HEK293T (cell line): ENCODE data around the gene TJAP1.

Experiments used
- CTCF ChIA-PET: fragments of 350-600 bp; formaldehyde crosslinking; extraction: SDS; loops from one replicate; lab custom pipeline; 2021; ENCODE audit warnings: antibody characterized with exemption, inconsistent platforms; lab: Yijun Ruan, JAX
- POLR2A ChIA-PET: fragments of 350-600 bp; formaldehyde crosslinking; extraction: SDS; loops from one replicate; lab custom pipeline; 2020; ENCODE audit warnings: antibody characterized with exemption, inconsistent platforms; lab: Yijun Ruan, JAX
- DNase-seq: peaks from one replicate; pipeline ENCODE4 v3.0.0; 2012; ENCODE audit warnings: mixed read lengths; ENCODE audit errors: extremely low spot score
- ARNT ChIP-seq: fragments of 450-650 bp; IDR thresholded peaks from 2 replicates; pipeline ENCODE4 v1.6.1; 2017; ENCODE audit warnings: mild to moderate bottlenecking
- BHLHE40 ChIP-seq: fragments of 450-650 bp; IDR thresholded peaks from 2 replicates; pipeline ENCODE4 v1.6.1; 2016; ENCODE audit warnings: mild to moderate bottlenecking, moderate library complexity, borderline replicate concordance
- CTBP1 ChIP-seq: fragments of 450-650 bp; IDR thresholded peaks from 2 replicates; pipeline ENCODE4 v1.6.1; 2016; ENCODE audit warnings: borderline replicate concordance
- ELF4 ChIP-seq: fragments of 450-650 bp; IDR thresholded peaks from 2 replicates; pipeline ENCODE4 v1.6.1; 2017; ENCODE audit warnings: antibody characterized with exemption
- FOXA1 ChIP-seq: fragments of 450-650 bp; IDR thresholded peaks from 2 replicates; pipeline ENCODE4 v1.6.1; 2016; ENCODE audit warnings: mild to moderate bottlenecking
- FOXK2 ChIP-seq: fragments of 450-650 bp; IDR thresholded peaks from 2 replicates; pipeline ENCODE4 v1.6.1; 2016; ENCODE audit warnings: mild to moderate bottlenecking
- FOXM1 ChIP-seq: fragments of 450-650 bp; IDR thresholded peaks from 2 replicates; pipeline ENCODE4 v1.6.1; 2017; ENCODE audit warnings: mild to moderate bottlenecking, borderline replicate concordance
- HDGF ChIP-seq: fragments of 450-650 bp; IDR thresholded peaks from 2 replicates; pipeline ENCODE4 v1.6.1; 2017; ENCODE audit warnings: antibody characterized with exemption, borderline replicate concordance
- L3MBTL2 ChIP-seq: fragments of 450-650 bp; conservative IDR thresholded peaks from 2 replicates; pipeline ENCODE4 v1.6.1; 2016; ENCODE audit warnings: mild to moderate bottlenecking
- LEF1 ChIP-seq: fragments of 450-650 bp; IDR thresholded peaks from 2 replicates; pipeline ENCODE4 v1.6.1; 2017; ENCODE audit warnings: mild to moderate bottlenecking, borderline replicate concordance
- NFRKB ChIP-seq: fragments of 450-650 bp; IDR thresholded peaks from 2 replicates; pipeline ENCODE4 v1.6.1; 2016; ENCODE audit warnings: mild to moderate bottlenecking, moderate library complexity
- SP1 ChIP-seq: fragments of 450-650 bp; IDR thresholded peaks from 2 replicates; pipeline ENCODE4 v1.6.1; 2017
- SUZ12 ChIP-seq: fragments of 450-650 bp; IDR thresholded peaks from 2 replicates; pipeline ENCODE4 v1.6.1; 2016; ENCODE audit warnings: mild to moderate bottlenecking
- TARDBP ChIP-seq: fragments of 450-650 bp; IDR thresholded peaks from 2 replicates; pipeline ENCODE4 v1.6.1; 2016
- ZNF384 ChIP-seq: fragments of 450-650 bp; IDR thresholded peaks from 2 replicates; pipeline ENCODE4 v1.6.1; 2016
- TF ChIP-seq, protein P1 (sequence below): fragments of 450-650 bp; IDR thresholded peaks from 2 replicates; pipeline ENCODE4 v1.6.1; 2016

TJAP1 gene

DNA sequence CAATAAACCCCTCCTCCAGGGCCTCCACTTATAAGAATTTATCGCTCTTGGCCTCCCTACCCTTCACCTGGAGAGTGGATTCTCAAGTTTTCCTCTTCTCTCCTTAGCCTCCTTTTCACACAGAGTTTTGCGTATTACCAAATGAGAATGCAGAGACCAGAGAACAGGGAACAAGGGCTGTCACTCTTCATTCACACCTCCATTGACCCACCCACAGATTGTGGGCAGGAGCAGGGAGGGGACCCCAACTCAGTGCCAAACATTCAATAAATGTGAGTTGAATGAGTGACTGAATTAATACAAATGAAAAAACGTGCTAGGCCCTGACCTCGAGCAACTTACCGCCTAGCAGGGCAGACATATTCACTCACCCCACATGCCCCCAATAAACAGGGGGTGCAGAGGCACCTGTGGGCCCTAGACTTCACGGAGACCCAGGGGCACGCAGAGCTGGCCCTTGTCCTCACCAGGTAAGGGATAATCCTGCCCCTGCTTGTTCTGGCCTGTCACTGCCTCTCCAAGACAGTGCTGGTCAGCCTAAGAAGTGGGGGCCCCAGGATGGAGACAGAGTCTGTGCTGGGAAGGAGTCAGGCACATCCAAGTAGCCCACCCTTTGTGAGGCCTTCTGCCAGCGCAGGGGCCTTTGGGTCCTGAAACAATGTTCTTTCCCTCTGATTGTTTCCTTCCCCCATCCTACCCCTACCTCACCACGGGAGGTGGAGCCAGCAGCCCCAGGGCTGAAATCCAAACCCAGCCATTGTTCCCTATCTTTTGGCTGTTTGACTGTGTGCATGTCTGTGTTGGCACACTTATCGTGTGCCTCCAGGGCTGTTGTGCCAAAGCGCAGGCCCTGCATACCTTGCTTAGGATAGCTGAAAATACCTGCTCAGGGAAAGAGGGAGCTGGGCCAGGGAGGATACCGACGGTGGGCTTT is 8.4 kb upstream of the TJAP1 start:
- CTCF ChIA-PET: no interaction called here
- TF ChIP-seq HDGF (no peak), L3MBTL2 (no peak), FOXK2 (no peak), ARNT (no peak), TARDBP (no peak), ELF4 (no peak), BHLHE40 (no peak)
- TF ChIP-seq, protein P1, sequence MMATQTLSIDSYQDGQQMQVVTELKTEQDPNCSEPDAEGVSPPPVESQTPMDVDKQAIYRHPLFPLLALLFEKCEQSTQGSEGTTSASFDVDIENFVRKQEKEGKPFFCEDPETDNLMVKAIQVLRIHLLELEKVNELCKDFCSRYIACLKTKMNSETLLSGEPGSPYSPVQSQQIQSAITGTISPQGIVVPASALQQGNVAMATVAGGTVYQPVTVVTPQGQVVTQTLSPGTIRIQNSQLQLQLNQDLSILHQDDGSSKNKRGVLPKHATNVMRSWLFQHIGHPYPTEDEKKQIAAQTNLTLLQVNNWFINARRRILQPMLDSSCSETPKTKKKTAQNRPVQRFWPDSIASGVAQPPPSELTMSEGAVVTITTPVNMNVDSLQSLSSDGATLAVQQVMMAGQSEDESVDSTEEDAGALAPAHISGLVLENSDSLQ: no peak
- DNase-seq: no peak
- POLR2A ChIA-PET: interaction anchor here (2.7 kb wide), 1 partner anchor 9 kb away, joined by 7 read pairs; the partner anchor contains the start of gene TJAP1

DNA sequence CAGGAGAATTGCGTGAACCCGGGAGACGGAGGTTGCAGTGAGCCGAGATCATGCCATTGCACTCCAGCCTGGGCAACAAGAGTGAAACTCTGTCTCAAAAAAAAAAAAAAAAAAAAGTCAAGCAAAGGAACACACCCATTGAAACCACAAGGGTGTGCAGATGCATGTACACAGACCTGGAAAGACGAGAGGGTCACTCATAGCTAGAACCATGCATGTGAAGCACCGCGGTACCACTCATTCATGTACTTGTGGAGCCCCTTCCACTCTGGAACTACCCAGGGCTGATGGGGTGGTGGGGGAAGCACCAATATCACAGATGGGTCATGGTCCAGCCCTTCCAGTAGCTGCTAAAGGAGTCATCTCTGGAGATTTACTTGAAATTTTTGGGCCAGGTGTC is 7.4 kb upstream of the TJAP1 start:
- CTCF ChIA-PET: no interaction called here

DNA sequence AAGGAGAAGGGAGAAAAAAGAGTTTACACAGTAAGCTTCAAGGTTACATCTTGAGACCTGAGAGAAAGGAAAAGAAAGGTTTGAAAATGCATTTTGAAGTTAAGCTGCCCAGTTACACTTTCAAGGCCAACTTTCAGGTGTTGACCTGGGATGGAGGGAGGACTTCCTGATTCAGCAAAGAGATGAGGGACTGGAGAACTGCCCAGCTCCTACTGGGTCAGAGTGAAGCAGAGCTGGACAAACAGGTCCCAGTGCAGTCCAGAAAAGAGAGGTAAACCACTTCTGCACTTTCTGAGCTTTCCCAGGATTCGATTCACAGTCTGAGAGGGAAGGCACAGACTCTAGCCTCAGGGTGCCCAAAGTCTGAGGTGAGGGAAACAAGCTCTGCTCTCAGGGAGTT is 6.0 kb upstream of the TJAP1 start:
- ChIA-PET POLR2A (interaction anchor here (0.9 kb wide), 1 partner anchor 15 kb away, joined by 4 read pairs; no protein-coding TSS in a partner anchor), CTCF (interaction anchor here (0.5 kb wide), 1 partner anchor 52 kb away, joined by 3 read pairs; no protein-coding TSS in a partner anchor)
- TF ChIP-seq FOXA1 (no peak), BHLHE40 (no peak)
- DNase-seq: no peak

More for the DNA sequence above, 7.4 kb upstream of the TJAP1 start:
- POLR2A ChIA-PET: interaction anchor here (2.7 kb wide), 1 partner anchor 8 kb away, joined by 7 read pairs; the partner anchor contains the start of gene TJAP1
- TF ChIP-seq L3MBTL2 (no peak), ZNF384 (peak; percentile 30; the same call in 1 of the 2 replicates)
- DNase-seq: no peak

DNA sequence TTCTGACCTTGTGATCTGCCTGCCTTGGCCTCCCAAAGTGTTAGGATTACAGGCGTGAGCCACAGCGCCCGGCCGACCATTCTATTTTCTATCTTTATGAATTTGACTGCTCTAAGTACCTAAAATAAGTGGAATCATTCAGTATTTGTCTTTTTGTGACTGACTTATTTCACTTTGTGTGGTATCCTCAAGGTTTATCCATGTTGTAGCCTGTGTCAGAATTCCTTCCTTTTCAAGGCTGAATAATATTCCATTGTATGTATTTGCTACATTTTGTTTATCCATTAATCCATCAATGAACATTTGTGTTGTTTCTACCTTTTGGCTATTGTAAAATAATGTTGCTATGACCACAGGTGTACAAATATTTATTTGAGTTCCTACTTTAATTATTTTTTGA is 4.9 kb upstream of the TJAP1 start:
- ChIA-PET POLR2A (no interaction called here), CTCF (no interaction called here)
- no peak for TF ChIP-seq FOXK2
- TF ChIP-seq FOXM1: no peak
- no peak for TF ChIP-seq ARNT
- DNase-seq: no peak

DNA sequence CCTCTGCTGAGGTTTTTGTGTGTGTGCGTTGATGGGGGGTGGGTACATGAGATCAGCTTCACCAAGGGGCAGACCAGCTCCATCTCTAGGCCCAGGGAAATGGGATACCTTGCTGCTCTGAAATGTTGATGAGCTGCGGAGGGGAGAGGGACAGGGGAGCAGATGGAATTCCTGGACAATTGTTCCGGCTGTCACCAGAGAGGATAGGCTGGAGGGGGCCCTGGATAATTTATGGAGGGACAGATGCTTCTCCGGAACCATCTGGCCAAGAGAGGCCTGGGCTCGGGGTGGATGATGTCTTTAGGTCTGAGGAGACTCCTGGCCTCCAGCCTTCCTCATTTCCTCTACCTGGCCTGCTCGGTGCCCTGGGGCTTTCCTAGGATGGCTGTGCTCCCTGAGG is 1.9 kb upstream of the TJAP1 start:
- TF ChIP-seq FOXA1: no peak
- TF ChIP-seq ZNF384: no peak
- TF ChIP-seq HDGF: no peak
- no peak for TF ChIP-seq FOXK2
- no peak for TF ChIP-seq SUZ12
- TF ChIP-seq TARDBP: no peak
- TF ChIP-seq CTBP1: no peak
- no peak for TF ChIP-seq ARNT
- TF ChIP-seq NFRKB: no peak
- TF ChIP-seq LEF1: no peak
- TF ChIP-seq SP1: no peak
- TF ChIP-seq L3MBTL2: no peak
- no peak for TF ChIP-seq ELF4
- ChIA-PET POLR2A (interaction anchor here (1.2 kb wide), 1 partner anchor 11 kb away, joined by 3 read pairs; no protein-coding TSS in a partner anchor), CTCF (no interaction called here)
- no peak for DNase-seq

DNA sequence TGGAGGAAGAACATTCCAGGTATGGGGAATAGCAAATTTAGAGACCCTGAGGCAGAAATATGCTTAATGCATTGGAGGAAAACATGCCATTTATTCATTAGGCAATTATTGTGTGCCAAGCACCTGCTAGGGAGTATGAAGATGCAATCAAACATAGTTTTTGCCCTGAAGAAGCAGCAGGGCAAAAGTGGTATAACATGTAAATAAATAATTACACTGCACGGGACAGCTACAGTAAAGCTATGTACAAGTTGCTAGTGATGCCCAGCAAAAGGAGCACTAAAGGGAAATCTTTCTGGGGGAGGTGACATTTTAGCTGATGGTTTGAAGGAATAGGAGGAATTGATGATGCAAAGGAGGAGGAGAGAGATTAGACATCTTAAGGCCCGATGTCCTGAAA is 624 bp upstream of the TJAP1 start:
- ChIA-PET POLR2A (interaction anchor here (1.2 to 1.8 kb wide), 7 partner anchors 13 to 423 kb away, joined by 3 to 18 read pairs (median 4); partner anchors contain the start of genes ABCC10, CUL7, DLK2 and POLR1C), CTCF (interaction anchor here (1.5 kb wide), 1 partner anchor 13 kb away, joined by 4 read pairs; no protein-coding TSS in a partner anchor)
- TF ChIP-seq ARNT (no peak), CTBP1 (no peak), FOXK2 (no peak), ZNF384 (no peak), SUZ12 (no peak)
- DNase-seq: no peak

DNA sequence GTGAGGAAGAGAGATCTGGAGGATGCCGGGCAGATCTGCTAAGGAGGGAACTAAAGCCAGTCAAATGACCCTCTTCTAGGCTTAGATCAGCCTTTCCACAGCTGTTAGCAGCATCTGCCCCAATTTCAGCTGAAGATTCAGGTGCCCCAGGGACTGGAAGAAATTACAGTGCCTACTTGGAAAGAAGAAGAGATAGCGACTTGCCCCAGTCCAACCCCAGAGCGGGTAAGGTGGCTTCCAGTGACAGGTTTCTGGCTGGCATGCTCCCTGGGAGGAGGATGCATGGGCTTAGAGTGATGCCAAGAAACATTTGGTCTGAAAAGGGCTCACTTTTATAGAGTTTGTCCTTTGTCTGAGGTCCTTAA is 620 bp downstream of the TJAP1 start:
- CTCF ChIA-PET: interaction anchor here (0.6 to 1.5 kb wide), 2 partner anchors 8 to 12 kb away, joined by 4 to 8 read pairs; no protein-coding TSS in a partner anchor
- no peak for DNase-seq
- TF ChIP-seq FOXA1 (no peak), FOXM1 (no peak), BHLHE40 (no peak), ARNT (no peak)
- POLR2A ChIA-PET: interaction anchor here (0.6 to 1.8 kb wide), 17 partner anchors 9 to 439 kb away, joined by 3 to 18 read pairs (median 4); partner anchors contain the start of genes ABCC10, CUL7, DLK2 and LRRC73

DNA sequence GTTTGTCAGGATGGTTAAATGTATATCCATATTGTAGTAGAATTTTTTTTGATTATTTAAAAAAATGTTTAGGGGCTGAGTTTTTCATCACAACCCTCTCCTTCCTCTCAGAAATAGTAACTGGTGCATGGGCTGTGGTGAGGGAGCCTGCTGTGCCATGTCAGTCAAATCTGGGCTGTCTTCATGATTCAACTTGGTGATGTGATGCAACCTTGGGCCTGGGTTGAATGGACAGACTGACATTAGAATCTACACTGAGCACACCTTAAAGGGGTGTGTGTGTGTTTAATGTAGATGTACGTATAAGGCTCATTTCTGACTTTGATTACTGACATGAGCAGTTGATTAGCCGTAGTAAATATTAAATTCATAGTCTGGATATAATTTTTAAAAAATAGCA is 3.7 kb downstream of the TJAP1 start:
- CTCF ChIA-PET: no interaction called here
- POLR2A ChIA-PET: no interaction called here
- TF ChIP-seq SUZ12: no peak
- TF ChIP-seq, protein P1: peak; percentile 60
- DNase-seq: no peak
